ENCODE data around the gene ANKRD11.

The ANKRD11 gene

GRCh38 chr16:89381788-89382187 lies 108.6 kb downstream of the ANKRD11 start:
- DNase-seq (ENCODE audit: low read depth), result no peak

GRCh38 chr16:89380681-89381080 lies 109.7 kb downstream of the ANKRD11 start:
- DNase-seq (ENCODE audit: low read depth), result no peak

GRCh38 chr16:89378947-89379771 lies 111.2 kb downstream of the ANKRD11 start:
- no peak for DNase-seq (ENCODE audit: low read depth)

- DNase-seq (ENCODE audit: low read depth), result no peak
These were observed 112.9 kb downstream of the ANKRD11 start for GRCh38 chr16:89377453-89377848.

GRCh38 chr16:89376812-89377452 lies 113.4 kb downstream of the ANKRD11 start:
- DNase-seq (ENCODE audit: low read depth), result no peak

GRCh38 chr16:89375686-89376085 lies 114.7 kb downstream of the ANKRD11 start:
- DNase-seq (ENCODE audit: low read depth), result no peak

- DNase-seq (ENCODE audit: low read depth), result no peak
These were observed 115.3 kb downstream of the ANKRD11 start for GRCh38 chr16:89375021-89375420.

- DNase-seq (ENCODE audit: low read depth), result no peak
These were observed 115.9 kb downstream of the ANKRD11 start for GRCh38 chr16:89374393-89374960.

- no peak for DNase-seq (ENCODE audit: low read depth)
These were observed 116.8 kb downstream of the ANKRD11 start for GRCh38 chr16:89373355-89374110.

- no peak for DNase-seq (ENCODE audit: low read depth)
These were observed 118.3 kb downstream of the ANKRD11 start for GRCh38 chr16:89371968-89372634.

GRCh38 chr16:89371386-89371785 lies 119.0 kb downstream of the ANKRD11 start:
- DNase-seq (ENCODE audit: low read depth), result no peak

GRCh38 chr16:89370601-89371000 lies 119.8 kb downstream of the ANKRD11 start:
- no peak for DNase-seq (ENCODE audit: low read depth)

- DNase-seq (ENCODE audit: low read depth), result no peak
These were observed 120.3 kb downstream of the ANKRD11 start for GRCh38 chr16:89370081-89370511.

- no peak for DNase-seq (ENCODE audit: low read depth)
These were observed 121.0 kb downstream of the ANKRD11 start for GRCh38 chr16:89369266-89369895.

GRCh38 chr16:89368604-89369249 lies 121.6 kb downstream of the ANKRD11 start:
- no peak for DNase-seq (ENCODE audit: low read depth)

GRCh38 chr16:89367538-89367915 lies 122.8 kb downstream of the ANKRD11 start:
- DNase-seq (ENCODE audit: low read depth), result no peak

- DNase-seq (ENCODE audit: low read depth), result no peak
These were observed 123.5 kb downstream of the ANKRD11 start for GRCh38 chr16:89366561-89367537.

GRCh38 chr16:89365996-89366395 lies 124.4 kb downstream of the ANKRD11 start:
- DNase-seq (ENCODE audit: low read depth), result no peak

- DNase-seq (ENCODE audit: low read depth), result no peak
These were observed 125.3 kb downstream of the ANKRD11 start for GRCh38 chr16:89365044-89365467.

- DNase-seq (ENCODE audit: low read depth), result no peak
These were observed 125.8 kb downstream of the ANKRD11 start for GRCh38 chr16:89364606-89365005.

Measured in stimulated activated CD8-positive, alpha-beta memory T cell treated with anti-CD3 and anti-CD28 coated beads, Interleukin-12 subunit alpha, Interleukin-12 subunit beta, amount 100 ng/mL, for 4 hours (primary cell).